GM21515 (cell line): Measurements from ENCODE around the gene F12.
"Not testable (repeated sequence)": the region's sequence is repeated elsewhere in the genome, so short reads cannot be mapped to it uniquely, and the experiment has no call there.

Experiments used
- ATAC-seq: cut with Tn5 transposase; IDR thresholded peaks from one replicate; pipeline ENCODE4 v1.9.1; 2021; ENCODE audit not compliant: unreplicated experiment

The F12 gene

GRCh38 chr5:177370488-177371119 is 38.8 kb downstream of the F12 start:
- ATAC-seq = peak; percentile 60

- no peak for ATAC-seq
Observed at GRCh38 chr5:177369645-177370440, 39.5 kb downstream of the F12 start.

- ATAC-seq = no peak
Observed at GRCh38 chr5:177368869-177369644, 40.3 kb downstream of the F12 start.

- ATAC-seq = no peak
Observed at GRCh38 chr5:177367981-177368868, 41.1 kb downstream of the F12 start.

GRCh38 chr5:177367323-177367848 is 42.0 kb downstream of the F12 start:
- ATAC-seq = no peak

- no peak for ATAC-seq
Observed at GRCh38 chr5:177366528-177367322, 42.6 kb downstream of the F12 start.

- no peak for ATAC-seq
Observed at GRCh38 chr5:177365845-177366527, 43.4 kb downstream of the F12 start.

GRCh38 chr5:177364159-177364962 is 45.0 kb downstream of the F12 start:
- ATAC-seq = no peak

- no peak for ATAC-seq
Observed at GRCh38 chr5:177363565-177363964, 45.8 kb downstream of the F12 start.

- no peak for ATAC-seq
Observed at GRCh38 chr5:177362610-177363507, 46.5 kb downstream of the F12 start.

- no peak for ATAC-seq
Observed at GRCh38 chr5:177362292-177362609, 47.1 kb downstream of the F12 start.

- no peak for ATAC-seq
Observed at GRCh38 chr5:177361418-177362291, 47.7 kb downstream of the F12 start.

GRCh38 chr5:177360740-177361139 is 48.6 kb downstream of the F12 start:
- ATAC-seq = not testable (repeated sequence)

GRCh38 chr5:177359860-177360259 is 49.5 kb downstream of the F12 start:
- ATAC-seq = no peak

GRCh38 chr5:177359451-177359851 is 49.9 kb downstream of the F12 start:
- no peak for ATAC-seq

GRCh38 chr5:177358370-177358819 is 51.0 kb downstream of the F12 start:
- no peak for ATAC-seq
